Hepatocyte (in vitro differentiated cells): ENCODE measurements around the gene RB1.

Source experiments
- EZH2 ChIP-seq: fragments of 200-600 bp; sonication (generic); IDR thresholded peaks from 2 replicates; pipeline ENCODE4 v1.6.1; 2016; ENCODE audit warnings: antibody characterized with exemption, mild to moderate bottlenecking, borderline replicate concordance
- TF ChIP-seq, protein P1 (sequence below): fragments of 200-600 bp; sonication (generic); IDR thresholded peaks from 2 replicates; pipeline ENCODE4 v1.5.1; 2016; ENCODE audit warnings: antibody characterized with exemption, mild to moderate bottlenecking; ENCODE audit not compliant: poor library complexity

DNA sequence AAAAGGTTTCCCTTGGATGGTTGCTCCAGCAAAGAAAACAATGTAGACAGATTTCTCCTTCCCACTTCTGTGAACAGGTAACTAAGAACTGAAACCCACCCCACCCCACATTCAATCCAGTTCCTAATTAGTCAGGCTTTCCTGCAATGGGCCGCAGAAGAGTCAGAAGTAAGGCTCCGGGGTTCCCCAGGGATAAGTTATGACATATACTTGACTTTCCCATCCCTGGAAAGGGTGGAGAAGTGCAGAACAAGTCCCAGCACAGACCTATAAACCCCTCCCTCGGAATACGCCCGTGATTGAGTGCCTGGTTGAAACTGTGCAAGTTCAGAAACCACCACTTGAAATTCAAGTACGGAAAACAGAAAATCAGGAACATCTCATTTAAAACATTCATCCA lies 204.5 kb downstream of the RB1 start:
- TF ChIP-seq, protein P1, sequence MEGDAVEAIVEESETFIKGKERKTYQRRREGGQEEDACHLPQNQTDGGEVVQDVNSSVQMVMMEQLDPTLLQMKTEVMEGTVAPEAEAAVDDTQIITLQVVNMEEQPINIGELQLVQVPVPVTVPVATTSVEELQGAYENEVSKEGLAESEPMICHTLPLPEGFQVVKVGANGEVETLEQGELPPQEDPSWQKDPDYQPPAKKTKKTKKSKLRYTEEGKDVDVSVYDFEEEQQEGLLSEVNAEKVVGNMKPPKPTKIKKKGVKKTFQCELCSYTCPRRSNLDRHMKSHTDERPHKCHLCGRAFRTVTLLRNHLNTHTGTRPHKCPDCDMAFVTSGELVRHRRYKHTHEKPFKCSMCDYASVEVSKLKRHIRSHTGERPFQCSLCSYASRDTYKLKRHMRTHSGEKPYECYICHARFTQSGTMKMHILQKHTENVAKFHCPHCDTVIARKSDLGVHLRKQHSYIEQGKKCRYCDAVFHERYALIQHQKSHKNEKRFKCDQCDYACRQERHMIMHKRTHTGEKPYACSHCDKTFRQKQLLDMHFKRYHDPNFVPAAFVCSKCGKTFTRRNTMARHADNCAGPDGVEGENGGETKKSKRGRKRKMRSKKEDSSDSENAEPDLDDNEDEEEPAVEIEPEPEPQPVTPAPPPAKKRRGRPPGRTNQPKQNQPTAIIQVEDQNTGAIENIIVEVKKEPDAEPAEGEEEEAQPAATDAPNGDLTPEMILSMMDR, result no peak
- TF ChIP-seq EZH2, result no peak
